Adrenal gland (tissue), 12 donors: ENCODE measurements around the gene CMTR1. TPM values are rescaled to one million over a fixed set of nuclear protein-coding genes. Genes with fewer than 3 reads are reported as not detected.

Experiments
- DNase-seq, 7 donors: peaks; one replicate each; pipeline ENCODE4 v3.0.0-alpha.2; 2019 to 2020
- H3K27ac ChIP-seq, 5 donors: fragments of 200-600 bp; sonication (generic) in 4 of 5; 1 replicate in 3 of 5; 2 replicates in 2 of 5; pipeline versions ENCODE4 v1.5.1 to v1.8.0; 2016 to 2020; ENCODE audit warnings: mild to moderate bottlenecking in 1 of 5
- H3K27me3 ChIP-seq: fragments of 200-600 bp; 2 replicates; pipeline ENCODE4 v1.8.0; 2021
- H3K36me3 ChIP-seq, 2 donors: fragments of 200-600 bp; replicated peaks in 1 of 2; 1 replicate in 1 of 2; 2 replicates in 1 of 2; pipeline versions ENCODE4 v1.5.1 to v1.8.0; 2018 to 2022
- H3K4me1 ChIP-seq, 2 donors: fragments of 200-600 bp; replicated peaks in 1 of 2; 1 replicate in 1 of 2; 2 replicates in 1 of 2; pipeline versions ENCODE4 v1.5.1 to v1.8.0; 2018 to 2021
- H3K4me3 ChIP-seq, 4 donors: fragments of 200-600 bp; sonication (generic) in 3 of 4; one replicate each; pipeline ENCODE4 v1.5.1; 2016 to 2018
- H3K9me3 ChIP-seq, 3 donors: fragments of 200-600 bp; sonication (generic) in 1 of 3; replicated peaks in 1 of 3; 1 replicate in 2 of 3; 2 replicates in 1 of 3; pipeline versions ENCODE4 v1.5.1 to v1.8.0; 2016 to 2021
- CTCF ChIP-seq, 6 experiments: fragments of 450-650 bp in 4 of 6; fragments of 200-600 bp in 2 of 6; sonication (generic) in 1 of 6; IDR thresholded peaks; 1 replicate in 5 of 6; 2 replicates in 1 of 6; pipeline versions ENCODE4 v1.5.1 to v1.8.0; 2016 to 2021; ENCODE audit warnings: antibody characterized with exemption in 6 of 6, mild to moderate bottlenecking in 2 of 6, moderate library complexity in 1 of 6
- POLR2A ChIP-seq, 2 donors: fragments of 450-650 bp; IDR thresholded peaks; one replicate each; pipeline ENCODE4 v1.6.1; 2017; ENCODE audit warnings: antibody characterized with exemption in 2 of 2, mild to moderate bottlenecking in 2 of 2, moderate library complexity in 1 of 2
- WGBS, 4 donors: extraction: QIAGEN DNeasy Blood & Tissue Kit in 2 of 4; methylation state at CpG; one replicate each; pipeline versions ENCODE4 v1.1.5 to v1.1.7; 2013 to 2017; 5-methylcytosine and 5-hydroxymethylcytosine counted together
- intact Hi-C, 2 donors: fragments of 100-400 bp; cut with DNase I; formaldehyde crosslinking; loops; one replicate each; pipeline versions ENCODE4 v1.14.1 to v1.15.0; 2022 to 2023
- polyA plus RNA-seq, 3 donors: library from polyadenylated mRNA; stranded (reverse); fragments of 200-250 nt in 2 of 3; fragments of 350-450 nt in 1 of 3; fragmentation: Illumina TruSeq in 1 of 3; extraction: RNeasy Lipid Tissue Mini Kit (QIAGEN cat#74804) in 1 of 3; gene quantifications; one replicate each; pipeline ENCODE4 v1.2.3, GENCODE V29; 2013 to 2014
- total RNA-seq, 9 donors: library from RNA; depleted of rRNA in 4 of 9; stranded (reverse); fragments of >200 nt in 4 of 9; fragments of 120-200 nt in 1 of 9; fragmentation: NEBNext Ultra II Directional in 1 of 9; extraction: Animal tissue kit (Norgen Biotek cat#: 25700) in 1 of 9; gene quantifications; one replicate each; pipeline versions ENCODE4 v1.1.0 to v1.2.4, GENCODE V29; 2013 to 2023
- donor health status: healthy with polysubstance abuse.
- donor health status: Bipolar disorder and iron deficiency.
- donor health status: DM: yes; HTN: yes; CAD: no.
- donor health status: DM: no; HTN: no; CAD: no.
- donor health status: DM: no; HTN: no; CAD: no.
- donor health status: DM: yes; HTN: yes; CAD: no.

Gene CMTR1
- total and polyA plus RNA-seq, 12 donors = 21.0 to 48.1 (median 31.9) TPM

GRCh38 chr6:37513155-37513554, 80.1 kb downstream of the CMTR1 start:
- no peak overlapping the region for H3K27ac ChIP-seq
- H3K27me3 ChIP-seq = no peaks in the 10 kb centered on the region
- H3K36me3 ChIP-seq = no peaks in the 10 kb centered on the region
- WGBS, 4 donors = 23 to 73% (median 64%) methylated on average over 3 to 9 of the region's 9 CpGs
- no peak for TF ChIP-seq POLR2A (IDR thresholded peaks at IDR 0.05)
- no peak for DNase-seq
- H3K4me3 ChIP-seq = no peak overlapping the region
- peaks cover 0 to 9% of the 10 kb centered on the region in 2 donors for H3K4me1 ChIP-seq
- intact Hi-C loops = no loop called here
- no peaks in the 10 kb centered on the region for H3K9me3 ChIP-seq

GRCh38 chr6:37513576-37513975, 80.6 kb downstream of the CMTR1 start:
- TF ChIP-seq POLR2A (IDR thresholded peaks at IDR 0.05) (no peak), CTCF (IDR thresholded peaks at IDR 0.05) (no peak)
- 60 to 69% (median 68%) methylated on average over 10 of the region's 10 CpGs for WGBS, 4 donors
- intact Hi-C loops = no loop called here

GRCh38 chr6:37514321-37514771, 81.3 kb downstream of the CMTR1 start:
- Histone ChIP-seq H3K9me3 (no peaks in the 10 kb centered on the region), H3K4me1 (peaks cover 0 to 9% of the 10 kb centered on the region in 2 donors), H3K4me3 (no peak overlapping the region), H3K36me3 (no peaks in the 10 kb centered on the region), H3K27me3 (no peaks in the 10 kb centered on the region), H3K27ac (no peak overlapping the region)
- DNase-seq = no peak
- intact Hi-C loops = no loop called here
- 68 to 87% (median 73%) methylated on average over 5 of the region's 5 CpGs for WGBS, 4 donors
- no peak for TF ChIP-seq CTCF (IDR thresholded peaks at IDR 0.05)
- TF ChIP-seq POLR2A (IDR thresholded peaks at IDR 0.05) = no peak

More at GRCh38 chr6:37513576-37513975, 80.6 kb downstream of the CMTR1 start:
- no peak for DNase-seq
- no peaks in the 10 kb centered on the region for H3K36me3 ChIP-seq
- no peak overlapping the region for H3K27ac ChIP-seq
- H3K4me3 ChIP-seq = no peak overlapping the region
- no peaks in the 10 kb centered on the region for H3K27me3 ChIP-seq
- H3K9me3 ChIP-seq = no peaks in the 10 kb centered on the region
- H3K4me1 ChIP-seq = peaks cover 0 to 9% of the 10 kb centered on the region in 2 donors

GRCh38 chr6:37514837-37515236, 81.8 kb downstream of the CMTR1 start:
- intact Hi-C loops = no loop called here
- TF ChIP-seq POLR2A (IDR thresholded peaks at IDR 0.05) (no peak), CTCF (IDR thresholded peaks at IDR 0.05) (no peak)
- 73 to 95% (median 80%) methylated on average over 5 to 7 of the region's 7 CpGs for WGBS, 4 donors

GRCh38 chr6:37515712-37516075, 82.7 kb downstream of the CMTR1 start:
- intact Hi-C loops = no loop called here
- Histone ChIP-seq H3K27me3 (no peaks in the 10 kb centered on the region), H3K9me3 (no peaks in the 10 kb centered on the region), H3K36me3 (no peaks in the 10 kb centered on the region), H3K4me1 (peaks cover 0 to 9% of the 10 kb centered on the region in 2 donors), H3K27ac (peak overlapping the region in 3 of 5 donors; percentile 9 to 42 (median 11)), H3K4me3 (no peak overlapping the region)
- WGBS, 4 donors = 65 to 92% (median 77%) methylated on average over 2 to 9 of the region's 9 CpGs
- no peak for DNase-seq
- no peak for TF ChIP-seq POLR2A (IDR thresholded peaks at IDR 0.05)
- TF ChIP-seq CTCF (IDR thresholded peaks at IDR 0.05) = no peak

More at GRCh38 chr6:37514837-37515236, 81.8 kb downstream of the CMTR1 start:
- no peak overlapping the region for H3K4me3 ChIP-seq
- no peak overlapping the region for H3K27ac ChIP-seq
- no peaks in the 10 kb centered on the region for H3K36me3 ChIP-seq
- H3K9me3 ChIP-seq = no peaks in the 10 kb centered on the region
- no peak for DNase-seq
- peaks cover 0 to 9% of the 10 kb centered on the region in 2 donors for H3K4me1 ChIP-seq
- no peaks in the 10 kb centered on the region for H3K27me3 ChIP-seq
